NK-92 (cell line): Measurements from ENCODE around the gene SEMA4D.

Experiments used
- DNase-seq: peaks from one replicate; lab custom pipeline; 2025; ENCODE audit not compliant: unreplicated experiment; lab: John Stamatoyannopoulos, UW

The SEMA4D gene, protein sequence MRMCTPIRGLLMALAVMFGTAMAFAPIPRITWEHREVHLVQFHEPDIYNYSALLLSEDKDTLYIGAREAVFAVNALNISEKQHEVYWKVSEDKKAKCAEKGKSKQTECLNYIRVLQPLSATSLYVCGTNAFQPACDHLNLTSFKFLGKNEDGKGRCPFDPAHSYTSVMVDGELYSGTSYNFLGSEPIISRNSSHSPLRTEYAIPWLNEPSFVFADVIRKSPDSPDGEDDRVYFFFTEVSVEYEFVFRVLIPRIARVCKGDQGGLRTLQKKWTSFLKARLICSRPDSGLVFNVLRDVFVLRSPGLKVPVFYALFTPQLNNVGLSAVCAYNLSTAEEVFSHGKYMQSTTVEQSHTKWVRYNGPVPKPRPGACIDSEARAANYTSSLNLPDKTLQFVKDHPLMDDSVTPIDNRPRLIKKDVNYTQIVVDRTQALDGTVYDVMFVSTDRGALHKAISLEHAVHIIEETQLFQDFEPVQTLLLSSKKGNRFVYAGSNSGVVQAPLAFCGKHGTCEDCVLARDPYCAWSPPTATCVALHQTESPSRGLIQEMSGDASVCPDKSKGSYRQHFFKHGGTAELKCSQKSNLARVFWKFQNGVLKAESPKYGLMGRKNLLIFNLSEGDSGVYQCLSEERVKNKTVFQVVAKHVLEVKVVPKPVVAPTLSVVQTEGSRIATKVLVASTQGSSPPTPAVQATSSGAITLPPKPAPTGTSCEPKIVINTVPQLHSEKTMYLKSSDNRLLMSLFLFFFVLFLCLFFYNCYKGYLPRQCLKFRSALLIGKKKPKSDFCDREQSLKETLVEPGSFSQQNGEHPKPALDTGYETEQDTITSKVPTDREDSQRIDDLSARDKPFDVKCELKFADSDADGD

DNA sequence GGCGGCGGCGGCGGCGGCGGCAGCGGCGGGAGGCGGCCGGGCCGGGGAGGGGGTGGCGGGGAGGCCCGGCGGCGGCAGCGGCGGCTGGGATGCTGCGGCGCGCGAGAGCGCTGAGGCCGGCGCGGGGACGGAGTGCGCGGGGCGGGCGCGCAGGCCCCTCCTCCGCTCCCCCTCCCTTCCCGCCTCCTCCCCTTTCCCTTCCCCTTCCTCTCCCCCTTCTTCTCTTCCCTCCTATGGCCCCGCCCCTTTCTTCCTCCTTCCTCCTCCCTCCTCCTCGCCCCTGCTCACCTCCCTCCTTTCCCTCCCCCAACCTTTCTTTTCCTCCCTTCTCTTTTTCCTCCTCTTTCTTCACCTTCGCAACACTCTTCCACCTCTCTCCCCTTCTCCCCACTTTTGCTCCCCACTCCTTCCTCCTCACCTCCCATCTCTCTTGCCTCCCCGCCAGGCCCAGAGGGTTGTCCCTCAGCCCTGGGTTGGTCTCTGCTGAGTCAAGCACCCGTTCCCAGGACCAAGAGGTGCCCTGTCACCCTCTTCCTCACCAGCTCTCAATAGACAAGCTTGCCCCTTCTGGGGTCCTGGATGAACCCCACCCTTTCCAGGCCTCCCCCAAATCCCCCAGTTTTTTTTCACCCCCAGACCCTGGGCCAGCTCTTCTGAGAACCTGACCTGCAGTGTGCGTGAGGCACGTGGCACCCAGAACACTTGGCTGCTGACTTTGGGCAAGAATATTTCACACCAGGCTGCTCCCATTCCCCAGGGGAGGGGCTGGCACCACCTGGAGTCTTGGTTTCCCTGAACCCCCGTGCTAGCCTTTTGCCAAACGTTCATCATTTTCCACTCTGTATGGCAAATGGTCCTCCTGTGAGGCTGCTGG lies at the start of gene SEMA4D:
SEMA4D (minus strand) TSS at position 136 of the 874 bp plus-strand sequence. CDS start 92,657 bp downstream, outside the sequence.
- no peak for DNase-seq

DNA sequence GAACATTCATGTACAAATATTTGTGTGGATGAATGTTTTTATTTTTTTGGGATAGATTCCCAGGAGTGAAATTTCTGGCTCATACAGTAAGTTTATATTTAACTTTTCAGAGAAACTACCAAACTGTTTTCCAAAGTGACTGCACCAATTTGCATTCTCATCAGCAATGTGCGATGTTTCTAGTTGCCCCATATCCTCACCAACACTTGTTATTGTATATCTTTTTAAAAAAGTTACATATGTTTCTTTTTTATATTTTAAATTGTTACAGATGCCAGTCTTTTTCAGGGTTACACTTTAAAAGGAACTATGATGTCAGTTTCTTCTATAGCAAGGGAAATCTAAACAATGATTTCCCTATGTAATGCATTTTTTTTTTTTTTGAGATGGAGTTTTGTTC lies 49.1 kb upstream of the SEMA4D start:
- no peak for DNase-seq

DNA sequence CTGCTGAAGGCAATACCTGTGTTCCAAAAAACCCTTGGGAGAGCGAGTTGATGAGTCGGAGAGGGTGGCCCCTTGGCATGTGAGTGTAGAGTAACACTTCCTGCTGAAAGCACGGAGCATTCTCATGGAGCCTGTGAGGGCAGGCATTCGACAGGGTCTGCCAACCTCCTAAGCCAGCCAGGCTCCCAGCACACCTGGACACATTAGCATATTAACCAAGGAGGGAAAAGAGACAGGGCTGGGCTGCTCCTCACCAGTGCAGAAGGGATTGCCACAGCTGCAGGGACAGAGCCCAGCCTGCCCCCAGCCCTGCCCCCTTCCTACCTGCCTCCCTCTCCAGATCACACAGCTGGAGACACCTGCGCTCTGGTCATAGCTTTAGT lies 46.4 kb upstream of the SEMA4D start:
- DNase-seq: no peak

DNA sequence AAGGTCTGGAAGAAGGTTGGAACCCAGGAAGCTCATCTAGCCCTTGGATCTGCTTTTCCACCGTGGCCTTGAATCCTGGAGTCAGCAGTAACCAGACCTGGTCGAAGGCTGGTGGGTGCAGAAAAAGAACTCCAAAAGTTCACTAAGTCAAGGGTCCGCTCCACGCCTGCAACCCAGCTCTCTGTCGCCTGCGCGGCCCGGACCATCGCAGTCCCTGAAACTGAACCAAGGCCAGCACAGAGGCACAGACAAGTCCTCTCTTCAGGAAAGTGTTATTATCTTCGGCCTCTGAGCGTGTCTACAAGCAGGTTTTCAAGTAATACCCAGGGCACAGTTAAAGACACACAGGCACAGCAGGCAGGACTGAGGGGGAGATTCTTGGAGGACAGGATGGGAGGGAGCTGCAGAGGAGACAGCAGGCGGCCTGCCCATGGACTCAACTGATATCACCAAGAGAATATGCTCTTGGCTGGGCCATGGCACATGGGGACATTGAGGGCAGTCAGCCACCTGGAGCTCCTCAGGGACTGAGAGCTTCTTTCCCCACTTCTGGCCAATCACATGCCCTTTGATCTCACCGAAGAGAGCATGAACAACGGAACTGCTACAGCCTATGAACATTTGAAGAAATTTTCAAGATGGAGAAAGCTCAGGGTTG lies 45.8 kb upstream of the SEMA4D start:
- no peak for DNase-seq

DNA sequence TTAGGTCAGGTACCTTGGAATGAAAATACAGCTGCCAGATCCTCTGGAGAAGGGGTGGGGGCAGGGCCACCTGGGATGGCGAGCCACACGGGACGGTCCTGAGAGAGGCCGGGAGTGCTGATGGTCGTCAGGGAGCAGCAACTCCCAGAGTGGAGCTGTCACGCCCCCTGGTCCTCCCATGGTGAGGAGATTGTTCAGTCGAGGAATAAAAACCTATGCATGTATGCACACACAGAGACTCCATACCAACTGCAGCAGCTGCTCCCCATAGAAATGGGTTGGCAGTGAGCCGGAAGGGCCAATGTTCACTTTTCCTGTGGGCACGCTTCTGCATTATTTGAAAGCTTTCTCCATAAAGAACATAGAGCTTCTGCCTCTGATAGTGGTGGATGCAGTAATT lies 45.2 kb upstream of the SEMA4D start:
- DNase-seq: no peak

DNA sequence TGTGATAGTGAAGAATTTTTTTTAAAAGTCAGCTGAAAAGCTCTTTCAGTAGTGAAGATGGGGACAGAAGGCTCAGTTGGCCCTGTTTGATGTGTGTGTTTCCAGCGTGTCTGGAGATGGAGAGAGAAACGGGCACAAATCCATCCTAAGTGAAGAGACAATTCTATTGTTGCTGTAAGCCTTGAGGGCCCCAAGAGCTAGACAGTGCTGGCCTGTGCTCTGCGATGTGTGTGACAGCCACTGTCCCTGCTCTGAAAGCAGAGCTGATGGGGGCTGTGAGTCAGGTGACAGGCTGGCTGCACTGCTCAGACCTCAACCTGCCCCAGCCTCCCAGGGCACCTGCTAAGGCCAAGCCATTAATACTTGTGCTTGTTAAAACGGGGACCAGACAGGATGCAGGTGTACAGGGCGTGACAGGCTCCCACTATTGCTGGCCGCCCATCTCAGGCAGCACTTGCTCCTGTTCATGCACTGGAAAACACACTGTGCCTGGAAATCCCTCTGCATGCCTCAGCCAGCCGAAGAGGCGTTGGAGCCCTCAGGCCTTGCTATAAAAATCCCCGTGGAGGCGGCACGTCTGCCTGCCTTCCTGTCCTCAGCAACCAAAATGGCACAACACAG lies 44.6 kb upstream of the SEMA4D start:
- no peak for DNase-seq

DNA sequence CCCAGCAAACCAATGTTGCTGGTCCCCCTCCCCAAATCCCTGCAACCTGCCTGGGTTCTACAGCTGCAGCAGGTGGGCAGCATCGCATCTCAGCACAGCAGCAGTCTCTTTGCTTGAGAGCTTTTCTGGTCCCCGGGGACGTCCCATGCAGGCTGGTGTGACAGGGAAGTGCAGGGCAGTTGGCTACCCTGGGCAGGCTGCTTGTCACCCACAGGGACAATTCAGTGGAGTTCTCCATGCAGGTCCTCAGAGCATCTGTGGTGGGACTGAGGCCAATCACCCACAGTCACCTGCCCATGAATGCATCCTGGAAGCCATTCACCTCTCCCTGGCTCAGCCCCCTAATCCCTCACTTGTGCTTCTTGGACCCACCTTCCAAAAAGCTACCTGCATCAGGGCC lies 43.9 kb upstream of the SEMA4D start:
- DNase-seq: no peak

DNA sequence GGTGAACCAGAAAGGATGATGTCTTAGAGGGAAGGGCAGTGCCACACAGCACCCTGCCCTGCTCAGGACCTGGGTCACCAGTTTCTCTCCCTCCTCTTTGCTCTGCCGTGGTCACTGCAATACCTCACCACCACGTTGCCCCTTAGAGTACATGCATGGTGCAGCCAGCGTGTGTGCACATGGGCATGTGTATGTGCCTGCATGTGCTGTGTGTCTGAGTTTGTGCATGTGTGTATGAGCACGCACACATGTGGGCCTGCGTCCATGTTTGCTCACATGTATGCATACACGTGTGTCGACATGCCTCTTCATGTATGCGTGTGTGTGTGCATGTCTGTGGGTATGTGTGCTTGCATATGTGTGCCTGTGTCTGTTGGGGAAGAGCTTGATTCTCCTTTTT lies 41.5 kb upstream of the SEMA4D start:
- DNase-seq: no peak

DNA sequence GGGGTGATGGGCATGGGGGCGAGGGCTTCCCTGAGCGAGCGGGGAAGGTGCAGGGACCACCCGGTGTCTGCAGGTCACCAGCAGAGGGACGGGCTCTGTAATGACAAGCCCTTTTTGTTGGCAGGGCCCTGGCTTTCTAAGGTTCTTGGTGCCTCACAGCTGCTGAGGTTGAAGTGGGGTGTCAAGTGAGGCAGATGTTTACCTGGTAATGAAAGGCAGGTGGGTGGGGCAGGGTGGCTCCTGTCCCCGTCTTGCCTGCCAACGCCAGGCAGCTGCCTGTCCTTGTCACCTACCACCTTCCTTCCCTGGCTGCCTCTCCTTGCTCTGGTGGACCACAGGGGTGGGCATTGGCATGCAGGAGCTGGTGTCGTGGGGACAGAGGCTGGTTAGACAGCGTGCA lies 41.0 kb upstream of the SEMA4D start:
- no peak for DNase-seq

DNA sequence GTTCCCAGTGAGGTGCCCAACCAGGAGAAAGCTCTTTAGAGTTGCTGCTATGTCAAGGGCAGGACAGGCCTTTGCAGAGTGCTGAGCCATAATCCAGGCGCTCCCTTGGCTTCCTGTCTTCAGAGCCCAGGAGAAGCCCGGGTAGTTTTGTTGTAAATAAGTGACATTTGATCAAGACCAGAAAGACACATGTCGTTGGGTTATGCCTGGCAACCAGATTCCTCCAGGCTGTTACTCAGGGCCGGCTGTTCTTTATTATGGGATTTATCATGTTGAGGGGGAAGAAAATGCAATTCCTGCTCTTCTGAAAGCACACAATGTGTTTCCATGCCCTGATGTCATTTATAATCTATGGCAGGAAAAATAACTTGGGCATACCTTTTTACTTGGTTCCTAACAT lies 39.3 kb upstream of the SEMA4D start:
- no peak for DNase-seq

DNA sequence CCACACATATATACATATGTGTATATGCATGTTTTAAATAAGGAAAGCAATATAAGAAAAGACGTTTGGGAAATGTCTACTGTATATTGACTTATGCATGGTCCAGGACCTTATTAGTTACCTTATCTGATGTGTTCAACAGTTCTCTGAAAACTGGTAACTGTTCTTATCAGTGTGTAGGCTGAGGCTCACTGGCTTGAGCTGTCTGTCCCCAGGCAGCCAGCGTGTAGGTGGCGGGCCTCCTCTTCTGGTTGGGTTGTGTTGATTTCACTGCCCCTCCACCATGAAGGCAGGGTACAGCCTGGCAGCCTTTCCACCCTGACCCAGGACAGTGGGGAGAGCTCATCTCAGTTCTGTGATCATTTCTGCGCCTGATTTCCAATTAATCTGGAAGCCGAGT lies 38.7 kb upstream of the SEMA4D start:
- no peak for DNase-seq

DNA sequence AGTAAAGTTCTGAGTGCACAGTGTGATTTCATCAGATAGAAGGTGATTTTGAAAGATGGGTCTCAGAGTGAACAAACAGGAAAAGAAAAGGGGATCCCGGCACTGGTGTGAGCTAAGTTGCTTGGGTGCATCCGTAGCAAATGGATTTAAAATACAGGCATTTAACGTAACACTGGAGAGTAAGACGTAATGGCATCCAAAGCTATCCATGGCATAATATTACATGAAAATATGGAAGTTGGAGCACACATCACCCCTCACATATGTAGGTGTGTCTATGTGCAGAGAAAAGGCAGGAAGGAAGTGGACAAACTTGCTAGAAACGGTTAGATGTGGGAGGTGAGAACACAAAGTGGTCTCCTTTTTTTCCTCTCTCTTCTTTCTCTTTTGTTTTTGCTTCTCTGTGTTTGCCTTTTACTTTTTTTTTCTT lies 38.2 kb upstream of the SEMA4D start:
- DNase-seq: no peak

DNA sequence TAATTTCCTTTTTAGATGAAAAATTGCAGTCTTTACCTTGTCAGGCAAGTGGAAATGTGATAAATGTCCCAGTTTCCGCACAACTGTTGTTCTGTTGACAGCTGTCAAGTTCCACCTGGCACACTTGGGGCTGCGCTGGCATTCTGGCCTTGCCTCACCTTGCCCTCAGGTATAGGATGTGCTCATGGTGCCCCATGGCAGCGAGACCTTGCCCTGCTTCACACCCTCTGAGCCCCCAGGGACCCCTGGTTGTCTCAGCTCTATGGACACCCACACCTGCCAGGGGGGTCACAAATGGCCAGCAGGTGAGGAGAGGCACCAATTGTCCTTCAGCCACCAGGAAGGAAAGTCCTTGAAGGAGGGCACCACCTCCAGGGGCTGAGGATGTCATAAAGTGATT lies 37.5 kb upstream of the SEMA4D start:
- DNase-seq: no peak

DNA sequence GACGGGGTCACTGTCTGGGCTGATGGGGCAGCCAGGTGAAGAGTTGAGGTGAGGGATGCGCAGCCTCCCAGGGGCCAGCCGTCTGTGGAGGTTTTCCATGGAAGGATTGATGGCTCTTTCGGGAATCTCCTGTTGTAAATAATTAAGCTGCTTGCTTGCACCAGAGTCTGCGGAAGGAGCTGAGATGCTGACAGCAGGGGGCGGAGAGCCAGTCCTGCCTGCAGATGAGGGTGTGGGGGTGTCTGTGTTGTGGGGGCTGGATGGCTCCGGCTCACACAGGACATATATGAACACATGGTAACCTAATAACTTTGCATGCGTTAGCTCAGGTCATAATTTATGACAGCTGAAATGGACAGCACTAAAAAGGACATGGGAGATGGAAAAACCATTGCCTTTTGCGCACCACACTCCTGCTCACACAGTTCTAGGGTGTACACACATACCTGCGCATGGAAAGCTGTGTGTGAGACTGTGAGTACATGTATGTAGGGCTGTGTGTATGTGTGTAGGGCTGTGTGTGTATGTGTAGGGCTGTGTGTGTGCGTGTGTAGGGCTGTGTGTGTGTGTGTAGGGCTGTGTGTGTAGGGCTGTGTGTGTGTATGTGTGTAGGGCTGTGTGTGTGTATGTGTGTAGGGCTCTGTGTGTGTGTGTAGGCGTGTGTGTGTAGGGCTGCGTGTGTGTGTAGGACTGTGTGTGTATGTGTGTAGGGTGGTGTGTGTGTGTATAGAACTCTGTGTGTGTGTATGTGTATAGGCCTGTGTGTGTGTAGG lies 36.8 kb upstream of the SEMA4D start:
- no peak for DNase-seq

DNA sequence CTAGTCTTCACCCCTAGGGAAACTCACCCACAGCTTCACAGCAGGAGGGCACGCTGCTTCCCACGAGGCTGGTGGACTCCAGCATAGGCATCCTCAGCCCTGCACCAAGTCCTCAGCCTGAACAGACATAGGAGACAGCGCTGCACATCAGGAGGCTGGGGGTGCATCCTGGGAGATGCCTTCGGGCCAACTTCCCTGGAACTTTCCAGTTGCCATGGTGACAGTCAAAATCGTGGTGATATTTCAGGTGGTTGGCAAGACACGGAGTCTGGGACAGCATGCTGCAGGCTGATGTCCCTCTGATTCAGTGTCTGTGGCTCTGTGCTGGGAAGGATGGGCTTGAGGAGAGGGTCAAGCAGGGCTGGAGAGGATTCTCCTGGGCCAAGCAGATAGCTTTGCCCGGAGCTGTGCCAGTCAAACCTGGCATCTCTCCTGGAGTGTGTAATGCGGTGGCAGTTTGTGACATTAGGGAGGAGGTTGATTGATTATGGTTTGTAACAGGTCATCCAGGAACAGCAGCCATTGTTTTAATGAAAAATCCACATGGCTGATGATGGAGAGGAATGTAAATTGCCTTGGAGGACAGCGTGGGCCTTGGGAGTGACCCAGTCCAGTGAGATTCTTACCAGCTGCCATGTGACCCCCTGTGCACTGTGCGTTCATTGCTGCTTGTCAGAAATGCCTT lies 35.6 kb upstream of the SEMA4D start:
- DNase-seq: no peak

DNA sequence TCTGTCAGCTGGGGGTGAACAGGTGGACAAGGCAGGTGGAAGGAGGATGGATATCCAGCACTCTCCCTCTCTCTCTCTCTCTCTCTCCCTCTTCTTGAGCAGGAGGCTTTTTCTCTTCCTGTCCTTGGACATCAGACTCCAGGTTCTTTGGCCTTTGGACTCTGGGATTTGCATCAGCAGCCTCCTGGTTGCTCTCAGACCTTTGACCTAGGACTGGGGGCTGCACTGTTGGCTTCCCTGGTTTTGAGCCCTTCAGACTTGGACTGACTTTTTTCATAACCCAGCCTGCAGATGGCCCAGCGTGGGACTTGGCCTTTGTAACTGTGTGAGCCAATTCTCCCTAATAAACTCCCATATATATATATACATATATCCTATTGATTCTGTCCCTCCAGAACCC lies 35.0 kb upstream of the SEMA4D start:
- DNase-seq: no peak

DNA sequence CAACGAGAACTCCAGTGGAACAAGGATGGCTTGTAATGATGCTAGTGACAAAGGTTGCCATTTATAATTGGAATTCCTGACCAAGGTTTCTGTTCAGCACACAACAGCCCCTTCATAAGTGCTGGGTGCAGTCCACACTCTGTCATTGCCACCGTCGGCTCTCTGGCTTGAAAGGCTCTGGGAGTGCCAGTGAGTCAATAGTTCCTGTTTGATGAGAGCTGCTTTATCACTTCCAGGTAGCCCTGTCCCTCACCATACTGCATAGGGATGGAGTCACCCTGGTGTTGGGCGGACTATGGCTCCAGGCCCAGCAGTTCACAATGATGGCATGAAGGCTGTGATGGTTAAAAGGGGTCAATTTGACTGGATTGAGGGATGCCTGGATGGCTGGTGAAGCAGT lies 34.6 kb upstream of the SEMA4D start:
- no peak for DNase-seq

DNA sequence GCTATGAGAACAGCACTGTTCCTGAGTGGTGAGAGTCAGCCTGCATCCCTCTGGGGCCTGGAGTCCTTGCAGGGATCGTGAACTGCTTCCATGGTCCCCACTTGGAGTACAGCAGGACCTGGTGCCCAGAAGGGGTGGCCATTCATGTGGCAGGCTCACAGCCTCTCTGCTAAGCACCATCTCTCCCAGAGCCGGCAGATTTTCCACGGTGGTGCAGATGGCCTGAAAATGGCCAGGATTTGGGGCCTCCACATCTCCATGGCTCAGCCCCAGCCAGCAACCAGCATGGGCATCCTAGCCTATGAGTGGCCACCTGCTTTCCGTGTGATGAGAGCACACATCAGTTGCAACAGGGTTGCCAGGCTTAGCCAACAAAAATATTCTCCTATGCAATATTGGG lies 33.9 kb upstream of the SEMA4D start:
- DNase-seq: no peak

DNA sequence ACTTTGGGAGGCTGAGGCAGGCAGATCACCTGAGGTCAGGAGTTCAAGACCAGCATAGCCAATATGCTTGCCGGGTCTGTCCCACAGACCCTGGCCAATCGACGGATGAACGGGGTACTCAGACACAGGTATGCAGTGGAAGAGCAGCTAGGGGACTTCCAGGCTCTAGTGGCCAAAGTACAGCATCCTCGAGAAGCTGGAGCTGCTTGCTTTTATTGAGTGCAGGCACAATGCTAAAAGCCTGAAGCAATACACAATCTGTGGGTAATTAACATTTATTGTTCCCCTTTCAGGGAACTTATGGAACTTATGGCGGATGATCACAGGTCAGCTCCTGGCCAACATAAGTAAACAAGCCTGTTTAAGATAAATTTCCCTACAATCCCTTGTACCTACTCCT lies 32.8 kb upstream of the SEMA4D start:
- no peak for DNase-seq
